ENCODE results near the gene M1AP. TPM values are rescaled to one million over a fixed set of nuclear protein-coding genes. Genes with fewer than 3 reads are reported as not detected.

M1AP gene
- total RNA-seq, 1 donor from 2014 or later, result 0.74 TPM

DNA sequence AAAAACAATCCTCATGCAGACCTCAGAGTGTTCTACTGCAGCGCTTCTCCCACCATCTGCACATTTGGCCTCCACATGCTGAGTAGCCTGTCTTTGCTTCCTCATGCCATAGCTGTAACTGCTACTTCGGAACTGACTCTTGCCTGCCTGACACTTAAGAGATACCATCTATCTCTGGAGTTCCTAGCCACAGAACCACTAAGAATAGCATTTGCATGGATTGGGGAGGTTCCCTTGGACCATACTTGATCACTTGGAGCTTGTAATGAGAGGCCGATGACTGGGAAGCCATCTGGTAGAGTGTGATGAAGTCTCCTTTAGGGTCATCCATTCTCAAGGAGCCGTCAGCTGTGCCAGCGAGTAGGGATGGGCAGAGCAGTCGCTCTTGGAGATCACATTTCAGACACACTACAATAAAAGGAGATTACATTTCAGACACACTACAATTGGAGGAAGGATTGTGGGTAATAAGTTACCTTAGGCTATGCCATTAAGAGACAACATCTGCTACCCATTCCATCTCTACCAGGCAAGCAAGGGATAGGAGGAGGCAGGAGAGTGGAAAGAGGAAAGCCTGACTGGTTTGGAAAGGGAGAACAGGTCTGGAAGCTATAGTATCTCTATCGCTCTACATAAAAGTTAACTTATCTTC is 71.8 kb downstream of the M1AP start:
- Mint-ChIP-seq H3K4me3 (ENCODE audit: unreplicated experiment) (no peak overlapping the region), H3K4me1 (ENCODE audit: unreplicated experiment) (peaks cover 29% of the 10 kb centered on the region), H3K27ac (ENCODE audit: unreplicated experiment) (no peak overlapping the region), H3K9me3 (ENCODE audit: unreplicated experiment) (no peaks in the 10 kb centered on the region), H3K27me3 (ENCODE audit: unreplicated experiment) (no peaks in the 10 kb centered on the region), H3K36me3 (ENCODE audit: low read depth, unreplicated experiment) (no peaks in the 10 kb centered on the region)
- no peak for DNase-seq (ENCODE audit: low spot score)
- no peak for TF ChIP-seq CTCF (IDR thresholded peaks at IDR 0.05; ENCODE audit: unreplicated experiment)

- no peaks in the 10 kb centered on the region for H3K9me3 Mint-ChIP-seq (ENCODE audit: unreplicated experiment)
- DNase-seq (ENCODE audit: low spot score), result no peak
- H3K27me3 Mint-ChIP-seq (ENCODE audit: unreplicated experiment), result no peaks in the 10 kb centered on the region
- H3K36me3 Mint-ChIP-seq (ENCODE audit: low read depth, unreplicated experiment), result no peaks in the 10 kb centered on the region
- TF ChIP-seq CTCF (IDR thresholded peaks at IDR 0.05; ENCODE audit: unreplicated experiment), result no peak
- no peak overlapping the region for H3K4me3 Mint-ChIP-seq (ENCODE audit: unreplicated experiment)
- no peak overlapping the region for H3K27ac Mint-ChIP-seq (ENCODE audit: unreplicated experiment)
- H3K4me1 Mint-ChIP-seq (ENCODE audit: unreplicated experiment), result peaks cover 29% of the 10 kb centered on the region
Measured at GRCh38 chr2:74575320-74575719, 72.8 kb downstream of the M1AP start.

DNA sequence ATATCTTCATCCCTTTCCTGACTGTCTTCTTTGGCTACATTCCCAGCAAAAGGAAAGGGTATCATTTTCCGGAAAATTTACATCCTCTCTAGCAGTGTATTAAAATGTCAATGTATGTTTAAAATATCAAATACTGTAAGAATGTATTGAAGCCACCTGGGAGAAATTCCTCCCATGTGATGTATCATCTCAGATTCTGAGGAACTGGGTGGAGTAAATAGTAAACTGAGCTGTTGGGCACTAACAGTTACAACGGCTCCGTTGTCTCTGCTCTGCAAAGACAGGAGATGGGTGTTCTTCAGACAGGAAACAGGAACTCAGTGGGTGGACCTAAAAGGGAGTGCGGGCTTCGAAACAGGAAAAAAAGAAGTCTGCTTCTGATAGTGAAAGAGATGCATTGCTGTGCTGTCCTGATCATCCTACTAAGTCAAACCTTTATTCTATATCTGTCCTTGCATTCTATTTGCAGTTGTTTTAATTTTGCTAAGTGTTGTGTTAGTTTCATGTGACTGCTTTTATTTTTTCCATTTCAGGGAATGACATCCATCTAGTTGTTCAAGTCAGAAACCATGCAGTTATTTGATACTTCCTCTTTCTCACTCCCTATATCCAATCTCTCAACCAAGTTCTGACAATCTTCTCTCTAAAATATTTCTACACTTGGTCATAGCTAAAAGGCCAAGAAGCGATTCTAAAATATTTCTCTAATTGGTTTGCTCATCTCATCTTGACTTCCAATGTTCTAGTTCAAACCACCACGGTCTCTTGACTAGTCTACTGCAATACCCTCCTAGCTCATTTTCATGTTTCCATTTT is 74.2 kb downstream of the M1AP start:
- no peak for TF ChIP-seq CTCF (IDR thresholded peaks at IDR 0.05; ENCODE audit: unreplicated experiment)
- peak overlapping the region; percentile 83 for H3K27ac Mint-ChIP-seq (ENCODE audit: unreplicated experiment)
- H3K36me3 Mint-ChIP-seq (ENCODE audit: low read depth, unreplicated experiment), result no peaks in the 10 kb centered on the region
- no peak for DNase-seq (ENCODE audit: low spot score)
- H3K9me3 Mint-ChIP-seq (ENCODE audit: unreplicated experiment), result no peaks in the 10 kb centered on the region
- peaks cover 29% of the 10 kb centered on the region for H3K4me1 Mint-ChIP-seq (ENCODE audit: unreplicated experiment)
- no peak overlapping the region for H3K4me3 Mint-ChIP-seq (ENCODE audit: unreplicated experiment)
- no peaks in the 10 kb centered on the region for H3K27me3 Mint-ChIP-seq (ENCODE audit: unreplicated experiment)

GRCh38 chr2:74572178-74572925 is 75.8 kb downstream of the M1AP start:
- peaks cover 2% of the 10 kb centered on the region for H3K27me3 Mint-ChIP-seq (ENCODE audit: unreplicated experiment)
- no peak overlapping the region for H3K27ac Mint-ChIP-seq (ENCODE audit: unreplicated experiment)
- peaks cover 24% of the 10 kb centered on the region for H3K4me1 Mint-ChIP-seq (ENCODE audit: unreplicated experiment)
- H3K9me3 Mint-ChIP-seq (ENCODE audit: unreplicated experiment), result no peaks in the 10 kb centered on the region
- no peaks in the 10 kb centered on the region for H3K36me3 Mint-ChIP-seq (ENCODE audit: low read depth, unreplicated experiment)
- H3K4me3 Mint-ChIP-seq (ENCODE audit: unreplicated experiment), result no peak overlapping the region
- TF ChIP-seq CTCF (IDR thresholded peaks at IDR 0.05; ENCODE audit: unreplicated experiment), result no peak
- DNase-seq (ENCODE audit: low spot score), result no peak

All from endothelial cell (in vitro differentiated cells).